ENCODE measurements around the gene NUDT1. TPM values are rescaled to one million over a fixed set of nuclear protein-coding genes. Genes with fewer than 3 reads are reported as not detected.

The NUDT1 gene
- total RNA-seq, 1 donor from 2014 or later = 12.0 TPM

GRCh38 chr7:2253525-2254244 is 11.7 kb downstream of the NUDT1 start:
- no peak overlapping the region for H2AFZ ChIP-seq (ENCODE audit: low read depth, low read length)
- no peaks in the 10 kb centered on the region for H3K27me3 ChIP-seq (ENCODE audit: insufficient read depth, low read length)
- Mint-ChIP-seq H3K36me3 (ENCODE audit: low read depth, unreplicated experiment) (peaks cover 14% of the 10 kb centered on the region), H3K27ac (ENCODE audit: unreplicated experiment) (no peak overlapping the region), H3K9me3 (ENCODE audit: unreplicated experiment) (no peaks in the 10 kb centered on the region), H3K4me3 (ENCODE audit: unreplicated experiment) (no peak overlapping the region), H3K27me3 (ENCODE audit: low read depth, unreplicated experiment) (peaks cover 5% of the 10 kb centered on the region), H3K4me1 (ENCODE audit: low read depth, unreplicated experiment) (peaks cover 10% of the 10 kb centered on the region)
- H3K36me3 ChIP-seq (ENCODE audit: insufficient read depth, low read length) = no peaks in the 10 kb centered on the region
- H3K4me3 ChIP-seq (ENCODE audit: insufficient read depth, low read depth, low read length) = no peak overlapping the region
- H3K4me2 ChIP-seq (ENCODE audit: low read length) = no peak overlapping the region
- no peaks in the 10 kb centered on the region for H3K79me2 ChIP-seq (ENCODE audit: insufficient read depth, low read length)
- FAIRE-seq (no peak), DNase-seq (ENCODE audit: low read depth) (no peak)
- H3K9me3 ChIP-seq (ENCODE audit: insufficient read depth, low read depth, low read length) = no peaks in the 10 kb centered on the region
- H4K20me1 ChIP-seq (ENCODE audit: insufficient read depth, low read length) = peaks cover 26% of the 10 kb centered on the region
- H3K9ac ChIP-seq (ENCODE audit: low read length) = no peak overlapping the region
- TF ChIP-seq CTCF (IDR thresholded peaks at IDR 0.05; ENCODE audit: insufficient read depth, low read depth, low read length) = no peak
- no peak for TF ChIP-seq EZH2 (IDR thresholded peaks at IDR 0.05; ENCODE audit: insufficient read depth, low read length)
- H3K4me1 ChIP-seq (ENCODE audit: insufficient read depth, low read length) = peaks cover 26% of the 10 kb centered on the region
- H3K27ac ChIP-seq (ENCODE audit: low read depth, low read length) = no peak overlapping the region

GRCh38 chr7:2254429-2255144 is 12.6 kb downstream of the NUDT1 start:
- no peaks in the 10 kb centered on the region for H3K9me3 Mint-ChIP-seq (ENCODE audit: unreplicated experiment)
- H3K4me1 ChIP-seq (ENCODE audit: insufficient read depth, low read length) = peaks cover 17% of the 10 kb centered on the region
- H3K9ac ChIP-seq (ENCODE audit: low read length) = no peak overlapping the region
- no peak overlapping the region for H3K4me2 ChIP-seq (ENCODE audit: low read length)
- no peak overlapping the region for H3K27ac Mint-ChIP-seq (ENCODE audit: unreplicated experiment)
- no peak overlapping the region for H3K4me3 Mint-ChIP-seq (ENCODE audit: unreplicated experiment)
- FAIRE-seq (no peak), DNase-seq (ENCODE audit: low read depth) (no peak)
- peaks cover 26% of the 10 kb centered on the region for H4K20me1 ChIP-seq (ENCODE audit: insufficient read depth, low read length)
- H3K36me3 ChIP-seq (ENCODE audit: insufficient read depth, low read length) = no peaks in the 10 kb centered on the region
- H3K36me3 Mint-ChIP-seq (ENCODE audit: low read depth, unreplicated experiment) = peaks cover 14% of the 10 kb centered on the region
- no peaks in the 10 kb centered on the region for H3K27me3 ChIP-seq (ENCODE audit: insufficient read depth, low read length)
- peaks cover 3% of the 10 kb centered on the region for H3K4me1 Mint-ChIP-seq (ENCODE audit: low read depth, unreplicated experiment)
- H2AFZ ChIP-seq (ENCODE audit: low read depth, low read length) = no peak overlapping the region
- H3K27me3 Mint-ChIP-seq (ENCODE audit: low read depth, unreplicated experiment) = peaks cover 5% of the 10 kb centered on the region
- no peak overlapping the region for H3K27ac ChIP-seq (ENCODE audit: low read depth, low read length)
- TF ChIP-seq CTCF (IDR thresholded peaks at IDR 0.05; ENCODE audit: insufficient read depth, low read depth, low read length) = no peak
- H3K4me3 ChIP-seq (ENCODE audit: insufficient read depth, low read depth, low read length) = no peak overlapping the region
- H3K9me3 ChIP-seq (ENCODE audit: insufficient read depth, low read depth, low read length) = no peaks in the 10 kb centered on the region
- H3K79me2 ChIP-seq (ENCODE audit: insufficient read depth, low read length) = no peaks in the 10 kb centered on the region

Measured in astrocyte (in vitro differentiated cells and primary cell).